T-cell (primary cell): Measurements from ENCODE around the gene ZNF614. TPM values are rescaled to one million over a fixed set of nuclear protein-coding genes. Genes with fewer than 3 reads are reported as not detected.
"Not testable (repeated sequence)": the region's sequence is repeated elsewhere in the genome, so short reads cannot be mapped to it uniquely, and the experiment has no call there.

Experiments
- ATAC-seq, 4 experiments: fragments of 200-7000 bp in 3 of 4; fragments of 150-1000 bp in 1 of 4; cut with Tn5 transposase; replicated peaks in 1 of 4; 1 replicate in 3 of 4; 2 replicates in 1 of 4; pipeline ENCODE4 v1.10.0; 2021; ENCODE audit warnings: moderate library complexity in 3 of 4, mild to moderate bottlenecking in 2 of 4, moderate number of reproducible peaks in 1 of 4
- CTCF ChIA-PET, 2 donors: fragments of 300-600 bp; sonication (Branson Sonifier 250); formaldehyde crosslinking; loops; one replicate each; lab custom pipeline; 2022; ENCODE audit warnings: antibody characterized with exemption in 2 of 2; lab: Charles Lee
- POLR2A ChIA-PET, 2 donors: fragments of 300-600 bp; sonication (Branson Sonifier 250); formaldehyde crosslinking; loops; one replicate each; lab custom pipeline; 2022; ENCODE audit warnings: antibody characterized with exemption in 2 of 2; lab: Charles Lee
- DNase-seq, 35 experiments: peaks; one replicate each; pipeline versions ENCODE4 v3.0.0 to v3.0.0-alpha.2; 2013 to 2023
- H3K27ac ChIP-seq: one replicate; pipeline ENCODE4 v1.5.1; 2013; ENCODE audit warnings: low read length
- H3K27me3 ChIP-seq, 2 experiments: replicated peaks in 1 of 2; 1 replicate in 1 of 2; 2 replicates in 1 of 2; pipeline versions ENCODE4 v1.6.1 to v1.7.0; 2013; ENCODE audit warnings: low read length in 1 of 2, mixed read lengths in 1 of 2; ENCODE audit not compliant: control insufficient read depth in 2 of 2, insufficient read depth in 2 of 2; ENCODE audit errors: extremely low read depth in 1 of 2
- H3K36me3 ChIP-seq, 2 donors: 1 replicate in 1 of 2; 2 replicates in 1 of 2; pipeline versions ENCODE4 v1.6.1 to v1.7.0; 2013; ENCODE audit warnings: low read length in 1 of 2; ENCODE audit not compliant: control insufficient read depth in 2 of 2, insufficient read depth in 1 of 2; ENCODE audit errors: extremely low read depth in 1 of 2
- H3K4me1 ChIP-seq, 2 experiments: 1 replicate in 1 of 2; 2 replicates in 1 of 2; pipeline versions ENCODE4 v1.6.1 to v1.7.0; 2013; ENCODE audit warnings: low read length in 2 of 2, mixed read lengths in 1 of 2; ENCODE audit not compliant: insufficient read depth in 2 of 2, control insufficient read depth in 1 of 2; ENCODE audit errors: extremely low read depth in 1 of 2
- H3K4me3 ChIP-seq, 2 donors: 1 replicate in 1 of 2; 2 replicates in 1 of 2; pipeline versions ENCODE4 v1.5.1 to v1.7.0; 2013; ENCODE audit warnings: mild to moderate bottlenecking in 2 of 2, low read length in 1 of 2, moderate library complexity in 1 of 2; ENCODE audit not compliant: control insufficient read depth in 1 of 2; ENCODE audit errors: extremely low read depth in 1 of 2
- H3K9me3 ChIP-seq: 2 replicates; pipeline ENCODE4 v1.7.0; 2013
- H3K27ac Mint-ChIP-seq, 2 donors: one replicate each; pipeline ENCODE4 v1.8.0; 2020 to 2021; ENCODE audit warnings: mild to moderate bottlenecking in 2 of 2, mixed read lengths in 2 of 2
- H3K27me3 Mint-ChIP-seq, 2 donors: one replicate each; pipeline ENCODE4 v1.8.0; 2021 to 2022; ENCODE audit warnings: mixed read lengths in 2 of 2
- H3K36me3 Mint-ChIP-seq: one replicate; pipeline ENCODE4 v1.8.0; 2021; ENCODE audit warnings: mixed read lengths
- H3K4me1 Mint-ChIP-seq, 3 donors: one replicate each; pipeline ENCODE4 v1.8.0; 2020 to 2022; ENCODE audit warnings: mixed read lengths in 3 of 3, mild to moderate bottlenecking in 1 of 3
- H3K4me3 Mint-ChIP-seq, 3 donors: one replicate each; pipeline ENCODE4 v1.8.0; 2020 to 2022; ENCODE audit warnings: mild to moderate bottlenecking in 3 of 3, mixed read lengths in 3 of 3, moderate library complexity in 3 of 3
- H3K9me3 Mint-ChIP-seq, 3 donors: one replicate each; pipeline ENCODE4 v1.8.0; 2020 to 2022; ENCODE audit warnings: mixed read lengths in 3 of 3
- WGBS: methylation state at CpG from one replicate; pipeline ENCODE4 v1.1.5; 2013; ENCODE audit warnings: missing lambda C conversion rate; ENCODE audit not compliant: insufficient coverage; 5-methylcytosine and 5-hydroxymethylcytosine counted together
- total RNA-seq, 35 experiments: library from RNA in 6 of 35; stranded (reverse) in 6 of 35; fragments of 120-200 nt in 1 of 35; gene quantifications; one replicate each; pipeline versions ENCODE4 v1.2.1 to v1.2.4 and lab custom pipeline; 2013 to 2026

The ZNF614 gene
- total RNA-seq (10 to 100 TPM in 1 of 5 donors, 1 to 10 TPM in 4; 7.5 to 10.1 (median 9.2) TPM), total RNA-seq (lab: John Stamatoyannopoulos, UW) (19.1 to 52.2 (median 31.8) reads per million in 29 experiments)
- 8.3 TPM for total RNA-seq (2013)

- Mint-ChIP-seq H3K27me3 (no peaks in the 10 kb centered on the region), H3K27ac (peak within 1 kb of the TSS; percentile 84 to 95), H3K9me3 (peaks cover 16 to 40% (median 25%) of the 10 kb centered on the region in 3 donors), H3K4me3 (peak within 1 kb of the TSS; percentile 89 to 94 (median 92)), H3K36me3 (peaks cover 47% of the 10 kb centered on the region), H3K4me1 (peaks cover 24 to 35% (median 28%) of the 10 kb centered on the region in 3 donors)
- CTCF ChIA-PET = no interaction called here
- peak within 1 kb of the TSS; percentile 77 to 89 for H3K4me3 ChIP-seq
- POLR2A ChIA-PET = interaction anchor here in 1 of 2 donors (0.7 to 1.0 kb wide), 2 partner anchors 20 to 161 kb away, joined by 3 to 8 read pairs; partner anchors contain the start of gene ZNF432
- ATAC-seq (peak; percentile 88 to 90 (median 90)), DNase-seq (peak; percentile 66 to 91 (median 83))
- no peaks in the 10 kb centered on the region for H3K27me3 ChIP-seq
- H3K27ac ChIP-seq = peak within 1 kb of the TSS; percentile 91
- H3K9me3 ChIP-seq = peaks cover 15% of the 10 kb centered on the region
- H3K4me1 ChIP-seq = peaks cover 5 to 10% of the 10 kb centered on the region in 2 experiments
- H3K36me3 ChIP-seq = peaks cover 18 to 28% of the 10 kb centered on the region in 2 donors
- WGBS = under 1% methylated on average over 53 of the region's 53 CpGs
Measured at GRCh38 chr19:52028027-52028779, at the start of gene ZNF614. ZNF614 (minus strand) TSS chr19:52028379; CDS start chr19:52025745, 2,634 bp downstream.

DNA sequence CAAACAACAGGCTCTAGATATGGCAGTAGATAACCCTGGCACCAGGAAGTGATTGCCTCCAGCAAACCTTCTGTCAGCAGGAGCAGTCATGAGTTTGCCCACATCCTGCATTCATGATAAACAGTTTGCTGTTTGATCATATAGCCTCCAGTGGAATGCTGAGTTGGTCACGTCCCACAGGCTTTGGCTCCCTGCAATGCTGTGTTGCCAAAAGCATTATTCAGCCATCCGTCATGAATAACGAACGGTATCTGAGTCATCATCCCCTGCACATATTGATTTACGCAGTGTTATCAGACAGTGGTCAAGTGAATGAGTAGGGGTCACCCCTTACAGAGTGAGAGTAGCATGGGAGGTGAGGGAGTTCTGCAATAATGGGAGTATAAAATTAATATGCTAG, 42.3 kb upstream of the ZNF614 start:
- Histone ChIP-seq H3K9me3 (peaks cover 36% of the 10 kb centered on the region), H3K4me1 (no peaks in the 10 kb centered on the region), H3K27me3 (no peaks in the 10 kb centered on the region), H3K4me3 (peak overlapping the region in 1 of 2 donors; percentile 27), H3K36me3 (peaks cover 4 to 63% of the 10 kb centered on the region in 2 donors), H3K27ac (no peak overlapping the region)
- Mint-ChIP-seq H3K36me3 (peaks cover 96% of the 10 kb centered on the region), H3K27ac (no peak overlapping the region), H3K4me1 (peaks cover 0 to 5% (median 0%) of the 10 kb centered on the region in 3 donors), H3K9me3 (peaks cover 43 to 79% (median 69%) of the 10 kb centered on the region in 3 donors), H3K27me3 (no peaks in the 10 kb centered on the region), H3K4me3 (no peak overlapping the region)
- DNase-seq (no peak), ATAC-seq (no peak)
- 100% methylated on average over 5 of the region's 5 CpGs for WGBS
- ChIA-PET CTCF (no interaction called here), POLR2A (no interaction called here)

GRCh38 chr19:52069653-52070052, 41.5 kb upstream of the ZNF614 start:
- Mint-ChIP-seq H3K4me3 (no peak overlapping the region), H3K27ac (no peak overlapping the region), H3K4me1 (peaks cover 0 to 5% (median 0%) of the 10 kb centered on the region in 3 donors), H3K36me3 (peaks cover 94% of the 10 kb centered on the region), H3K27me3 (no peaks in the 10 kb centered on the region), H3K9me3 (peaks cover 39 to 76% (median 69%) of the 10 kb centered on the region in 3 donors)
- Histone ChIP-seq H3K36me3 (peaks cover 4 to 55% of the 10 kb centered on the region in 2 donors), H3K27me3 (no peaks in the 10 kb centered on the region), H3K4me3 (no peak overlapping the region), H3K4me1 (no peaks in the 10 kb centered on the region), H3K9me3 (peaks cover 39% of the 10 kb centered on the region), H3K27ac (no peak overlapping the region)
- DNase-seq (no peak), ATAC-seq (no peak)
- ChIA-PET POLR2A (no interaction called here), CTCF (no interaction called here)
- whole genome bisulfite sequencing = no CpG with 5 or more reads among the region's 2 CpGs

- DNase-seq (no peak), ATAC-seq (no peak)
- CTCF ChIA-PET = no interaction called here
- Histone ChIP-seq H3K27me3 (no peaks in the 10 kb centered on the region), H3K4me1 (no peaks in the 10 kb centered on the region), H3K9me3 (peaks cover 37% of the 10 kb centered on the region), H3K4me3 (no peak overlapping the region), H3K27ac (no peak overlapping the region), H3K36me3 (peaks cover 4 to 43% of the 10 kb centered on the region in 2 donors)
- Mint-ChIP-seq H3K9me3 (peaks cover 32 to 69% (median 59%) of the 10 kb centered on the region in 3 donors), H3K4me1 (peaks cover 0 to 5% (median 0%) of the 10 kb centered on the region in 3 donors), H3K36me3 (peaks cover 82% of the 10 kb centered on the region), H3K4me3 (no peak overlapping the region), H3K27ac (no peak overlapping the region), H3K27me3 (no peaks in the 10 kb centered on the region)
- no CpG with 5 or more reads among the region's 6 CpGs for WGBS
- POLR2A ChIA-PET = no interaction called here
Measured at GRCh38 chr19:52066258-52066863, 38.2 kb upstream of the ZNF614 start.

DNA sequence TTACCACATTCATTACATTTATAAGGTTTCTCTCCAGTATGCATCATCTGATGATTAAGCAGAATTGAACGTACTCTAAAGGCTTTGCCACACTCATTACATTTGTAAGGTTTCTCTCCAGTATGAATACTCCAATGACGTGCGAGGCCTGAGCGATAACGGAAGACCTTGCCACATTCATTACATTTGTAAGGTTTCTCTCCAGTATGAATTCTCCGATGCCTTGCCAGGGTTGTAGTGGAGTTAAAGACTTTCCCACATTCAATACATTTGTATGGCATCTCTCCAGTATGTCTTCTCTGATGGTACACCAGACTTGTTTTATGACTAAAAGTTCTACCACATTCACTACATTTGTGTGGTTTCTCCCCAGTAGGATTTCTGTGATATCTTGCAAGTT, 37.2 kb upstream of the ZNF614 start:
- H3K36me3 ChIP-seq = peaks cover 4 to 35% of the 10 kb centered on the region in 2 donors
- no peaks in the 10 kb centered on the region for H3K27me3 ChIP-seq
- peaks cover 34% of the 10 kb centered on the region for H3K9me3 ChIP-seq
- Mint-ChIP-seq H3K4me3 (no peak overlapping the region), H3K27ac (no peak overlapping the region), H3K9me3 (peaks cover 26 to 69% (median 58%) of the 10 kb centered on the region in 3 donors), H3K4me1 (peaks cover 0 to 5% (median 0%) of the 10 kb centered on the region in 3 donors), H3K27me3 (no peaks in the 10 kb centered on the region), H3K36me3 (peaks cover 79% of the 10 kb centered on the region)
- no peaks in the 10 kb centered on the region for H3K4me1 ChIP-seq
- ATAC-seq = no peak
- ChIA-PET CTCF (no interaction called here), POLR2A (no interaction called here)
- H3K4me3 ChIP-seq = no peak overlapping the region
- DNase-seq = no peak
- H3K27ac ChIP-seq = no peak overlapping the region
- no CpG with 5 or more reads among the region's 6 CpGs for WGBS

GRCh38 chr19:52056480-52056879, 28.3 kb upstream of the ZNF614 start:
- H3K4me1 Mint-ChIP-seq, ATAC-seq, H3K27me3 ChIP-seq, CTCF ChIA-PET, H3K4me3 ChIP-seq, H3K4me3 Mint-ChIP-seq, H3K9me3 ChIP-seq, POLR2A ChIA-PET, DNase-seq, H3K27me3 Mint-ChIP-seq, H3K4me1 ChIP-seq, H3K27ac Mint-ChIP-seq, H3K36me3 ChIP-seq, H3K27ac ChIP-seq: not testable (repeated sequence)
- WGBS = no CpG with 5 or more reads among the region's 3 CpGs
- peaks cover 11 to 71% (median 56%) of the 10 kb centered on the region in 3 donors for H3K9me3 Mint-ChIP-seq
- H3K36me3 Mint-ChIP-seq = peaks cover 60% of the 10 kb centered on the region
